SU-DHL-6 (cell line): ENCODE data around the gene NFATC1.

Experiments used
- H2AFZ ChIP-seq: fragments of 200-600 bp; sonication (generic); 2 replicates; pipeline ENCODE4 v1.6.1; 2014; ENCODE audit warnings: low read depth, mild to moderate bottlenecking, moderate library complexity, mixed read lengths, antibody characterized with exemption, low read length; ENCODE audit not compliant: severe bottlenecking
- H3F3A ChIP-seq: fragments of 200-600 bp; shearing (Covaris generic); 2 replicates; pipeline ENCODE4 v1.6.0; 2016; ENCODE audit warnings: antibody characterized with exemption, mild to moderate bottlenecking; ENCODE audit not compliant: insufficient read depth
- H3K27ac ChIP-seq: fragments of 200-600 bp; sonication (generic); 2 replicates; pipeline ENCODE4 v1.5.1; 2016; ENCODE audit warnings: low read depth, mild to moderate bottlenecking, low read length, moderate library complexity, mixed read lengths
- H3K27me3 ChIP-seq: fragments of 200-600 bp; sonication (generic), shearing (Covaris generic); 2 replicates; pipeline ENCODE4 v1.6.0; 2014; ENCODE audit warnings: mild to moderate bottlenecking, low read length
- H3K36me3 ChIP-seq: fragments of 200-600 bp; sonication (generic); 2 replicates; pipeline ENCODE4 v1.6.1; 2014; ENCODE audit warnings: mild to moderate bottlenecking, low read length, mixed read lengths
- H3K4me2 ChIP-seq: fragments of 300-600, 200-600 bp; shearing (Covaris generic), sonication (generic); 2 replicates; pipeline ENCODE4 v1.6.0; 2014; ENCODE audit warnings: low read length, low read depth, mild to moderate bottlenecking; ENCODE audit not compliant: poor library complexity, severe bottlenecking
- H3K4me3 ChIP-seq: fragments of 200-600 bp; sonication (generic); 2 replicates; pipeline ENCODE4 v1.5.1; 2014; ENCODE audit warnings: antibody characterized with exemption, low read length, mild to moderate bottlenecking, mixed read lengths; ENCODE audit not compliant: insufficient read depth, poor library complexity, severe bottlenecking
- H3K79me2 ChIP-seq: fragments of 200-600 bp; sonication (generic); 2 replicates; pipeline ENCODE4 v1.6.1; 2014; ENCODE audit warnings: mild to moderate bottlenecking, low read length, moderate library complexity; ENCODE audit not compliant: insufficient read depth
- H3K9ac ChIP-seq: fragments of 200-600 bp; sonication (generic); 2 replicates; pipeline ENCODE4 v1.7.0; 2014; ENCODE audit warnings: mild to moderate bottlenecking, low read length
- H3K9me2 ChIP-seq: fragments of 200-600 bp; sonication (generic); replicated peaks from 2 replicates; pipeline ENCODE4 v1.6.1; 2014; ENCODE audit warnings: low read length; ENCODE audit not compliant: insufficient read depth
- H3K9me3 ChIP-seq: fragments of 200-600 bp; sonication (generic); 2 replicates; pipeline ENCODE4 v1.6.1; 2014; ENCODE audit warnings: low read length, mixed read lengths; ENCODE audit not compliant: insufficient read depth
- H4K20me1 ChIP-seq: fragments of 200-600 bp; sonication (generic); 2 replicates; pipeline ENCODE4 v1.6.1; 2014; ENCODE audit warnings: low read depth, mild to moderate bottlenecking, antibody characterized with exemption, low read length, moderate library complexity, mixed read lengths
- CTCF ChIP-seq: fragments of 200-600 bp; sonication (generic); IDR thresholded peaks from one replicate; pipeline ENCODE4 v1.5.1; 2017; ENCODE audit warnings: antibody characterized with exemption, mild to moderate bottlenecking, low read length, moderate library complexity; ENCODE audit not compliant: insufficient read depth, poor library complexity, severe bottlenecking
- EZH2phosphoT487 ChIP-seq: fragments of 200-600 bp; sonication (generic), shearing (Covaris generic); conservative IDR thresholded peaks from 2 replicates; pipeline ENCODE4 v1.6.1; 2018; ENCODE audit warnings: mild to moderate bottlenecking, antibody characterized with exemption, low read length, moderate library complexity, mixed read lengths

NFATC1 gene

GRCh38 chr18:79434607-79435401 lies 39.1 kb downstream of the NFATC1 start:
- Histone ChIP-seq H3K36me3 (no peaks in the 10 kb centered on the region), H3K4me3 (no peak overlapping the region), H3K4me2 (peak overlapping the region; percentile 56), H4K20me1 (no peaks in the 10 kb centered on the region), H3K9me2 (no peaks in the 10 kb centered on the region), H3K9ac (peak overlapping the region; percentile 30; the same call in 1 of the 2 replicates), H3K27me3 (no peaks in the 10 kb centered on the region), H3K27ac (no peak overlapping the region), H3K79me2 (no peaks in the 10 kb centered on the region), H3K9me3 (no peaks in the 10 kb centered on the region), H3F3A (no peaks in the 10 kb centered on the region), H2AFZ (no peak overlapping the region)
- no peak for TF ChIP-seq EZH2phosphoT487
- TF ChIP-seq CTCF: no peak

- Histone ChIP-seq H3K4me2 (no peak overlapping the region), H3K27ac (no peak overlapping the region), H3K4me3 (no peak overlapping the region), H3K36me3 (no peaks in the 10 kb centered on the region), H4K20me1 (no peaks in the 10 kb centered on the region), H3K27me3 (no peaks in the 10 kb centered on the region), H3K9me3 (no peaks in the 10 kb centered on the region), H3K9ac (no peak overlapping the region), H3F3A (no peaks in the 10 kb centered on the region), H3K9me2 (no peaks in the 10 kb centered on the region), H3K79me2 (no peaks in the 10 kb centered on the region), H2AFZ (no peak overlapping the region)
- TF ChIP-seq EZH2phosphoT487 (no peak), CTCF (no peak)
These were observed 41.0 kb downstream of the NFATC1 start for GRCh38 chr18:79436556-79437275.

GRCh38 chr18:79438089-79438897 lies 42.6 kb downstream of the NFATC1 start:
- Histone ChIP-seq H3K27me3 (no peaks in the 10 kb centered on the region), H3K9me2 (no peaks in the 10 kb centered on the region), H4K20me1 (no peaks in the 10 kb centered on the region), H3K36me3 (no peaks in the 10 kb centered on the region), H3K4me3 (no peak overlapping the region), H3K9ac (no peak overlapping the region), H2AFZ (no peak overlapping the region), H3K4me2 (no peak overlapping the region), H3K79me2 (no peaks in the 10 kb centered on the region), H3F3A (no peaks in the 10 kb centered on the region), H3K27ac (no peak overlapping the region), H3K9me3 (no peaks in the 10 kb centered on the region)
- no peak for TF ChIP-seq CTCF
- TF ChIP-seq EZH2phosphoT487: no peak
